Activated CD8-positive, alpha-beta memory T cell treated with anti-CD3 and anti-CD28 coated beads for 24 hours (primary cell): ENCODE measurements around the gene FAM174B.

Source experiments
- DNase-seq: peaks from one replicate; pipeline ENCODE4 v3.0.0-alpha.2; 2020

FAM174B gene

DNA sequence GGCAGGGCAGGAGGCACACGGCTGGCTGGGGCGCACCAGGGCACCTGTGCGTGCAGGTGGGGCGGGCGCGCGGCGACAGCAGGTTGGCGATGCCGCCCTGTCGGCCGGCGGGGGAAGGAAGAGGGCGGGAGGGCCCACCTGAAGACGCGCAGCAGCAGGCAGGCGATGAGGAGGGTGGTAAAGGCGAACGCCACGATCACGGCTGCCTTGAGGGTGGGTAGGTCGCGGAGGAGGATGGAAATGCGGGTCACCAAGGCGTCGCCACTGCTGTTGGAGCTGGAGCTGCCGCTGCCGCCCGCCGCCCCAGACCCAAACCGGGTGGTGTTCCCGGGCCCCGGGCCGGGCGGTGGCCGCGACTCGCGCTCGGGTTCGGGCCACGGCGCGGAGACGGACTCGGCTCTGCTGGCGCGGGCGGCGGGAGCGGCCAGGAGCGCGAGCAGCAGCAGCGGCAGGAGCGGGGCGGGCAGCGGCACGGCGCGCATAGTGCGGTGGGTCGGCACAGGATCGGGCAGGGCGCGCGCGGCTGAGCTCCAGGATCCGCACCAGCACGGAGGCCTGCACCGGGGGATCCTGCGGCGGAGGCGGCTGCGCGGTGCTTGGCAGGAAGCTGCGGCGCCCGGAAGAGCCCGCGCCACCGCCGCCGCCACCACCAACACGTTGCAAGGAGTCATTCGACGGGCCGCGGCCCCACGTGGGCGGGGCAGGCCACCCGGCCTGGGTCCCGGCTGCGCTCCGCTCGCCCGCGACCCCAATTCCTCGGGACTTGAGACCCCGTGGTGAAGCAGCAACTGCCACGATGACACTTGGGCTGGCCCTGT, at the start of gene FAM174B:
Gene FAM174B, minus strand, starts transcription at position 598 of the 818 bp plus-strand sequence.
- peak; percentile 74 for DNase-seq

GRCh38 chr15:92696096-92696495, 40.5 kb upstream of the FAM174B start:
- no peak for DNase-seq

DNA sequence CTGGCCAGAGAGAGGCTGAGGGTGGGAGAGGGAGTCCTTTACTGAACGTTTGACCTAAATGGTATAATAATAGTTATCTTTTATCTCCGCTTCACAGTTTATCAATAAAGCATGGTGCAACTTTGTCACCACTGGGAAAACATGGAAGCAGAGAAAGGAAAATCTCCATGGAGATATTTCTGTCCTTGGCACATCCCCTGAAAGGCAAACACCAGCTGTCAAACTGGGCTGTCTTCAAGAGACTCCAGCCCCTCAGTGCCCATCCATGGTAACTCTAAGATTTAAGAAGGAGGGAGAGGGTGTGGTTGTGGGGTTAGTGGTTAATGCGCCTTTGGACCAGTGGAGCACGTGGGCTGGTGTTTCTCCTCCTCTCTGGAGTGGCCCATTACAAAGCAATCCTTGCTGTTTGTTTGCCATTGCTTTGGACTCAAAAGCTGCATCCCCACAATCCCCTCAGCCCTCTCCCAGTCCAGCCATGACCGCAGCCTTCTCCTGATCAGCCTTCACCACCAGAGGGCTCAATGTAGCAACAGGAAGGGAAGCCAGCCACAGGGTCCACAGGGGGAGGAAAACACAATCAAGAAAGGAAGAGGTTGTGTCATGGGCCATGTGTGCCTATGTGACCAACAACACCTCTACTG, 38.2 kb upstream of the FAM174B start:
- DNase-seq, result no peak

GRCh38 chr15:92690395-92690794, 34.8 kb upstream of the FAM174B start:
- no peak for DNase-seq

- no peak for DNase-seq
These were observed 32.2 kb upstream of the FAM174B start for GRCh38 chr15:92687746-92688145.

GRCh38 chr15:92687195-92687602, 31.6 kb upstream of the FAM174B start:
- no peak for DNase-seq

- DNase-seq, result no peak
These were observed 27.9 kb upstream of the FAM174B start for GRCh38 chr15:92683511-92683834.

- no peak for DNase-seq
These were observed 27.4 kb upstream of the FAM174B start for GRCh38 chr15:92682741-92683510.

DNA sequence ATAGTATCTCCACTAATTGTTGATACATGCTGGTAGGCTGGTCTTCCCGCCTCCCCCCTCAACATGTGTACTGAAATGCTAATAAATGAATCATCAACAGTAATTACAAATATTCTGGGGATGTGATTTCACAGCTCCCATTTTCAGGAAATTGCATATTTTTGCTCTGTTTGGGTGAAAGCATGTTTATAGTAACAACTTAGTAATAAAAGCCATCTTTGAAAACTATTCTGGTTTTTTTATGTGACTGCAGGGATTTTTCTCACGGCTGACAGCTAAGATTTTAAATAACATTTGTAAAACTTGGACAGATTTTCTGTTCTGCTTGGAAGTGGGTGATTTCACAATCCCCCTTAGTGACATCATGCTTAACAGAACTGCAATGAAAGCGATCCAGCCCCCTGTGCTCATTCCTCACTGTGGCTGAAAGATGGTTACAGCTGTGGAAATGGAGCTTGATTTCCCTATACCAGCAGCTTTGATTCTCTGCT, 25.6 kb upstream of the FAM174B start:
- DNase-seq, result no peak

GRCh38 chr15:92677999-92678398, 22.4 kb upstream of the FAM174B start:
- no peak for DNase-seq

- no peak for DNase-seq
These were observed 21.0 kb upstream of the FAM174B start for GRCh38 chr15:92676561-92676960.

- DNase-seq, result no peak
These were observed 19.9 kb upstream of the FAM174B start for GRCh38 chr15:92675485-92675884.

DNA sequence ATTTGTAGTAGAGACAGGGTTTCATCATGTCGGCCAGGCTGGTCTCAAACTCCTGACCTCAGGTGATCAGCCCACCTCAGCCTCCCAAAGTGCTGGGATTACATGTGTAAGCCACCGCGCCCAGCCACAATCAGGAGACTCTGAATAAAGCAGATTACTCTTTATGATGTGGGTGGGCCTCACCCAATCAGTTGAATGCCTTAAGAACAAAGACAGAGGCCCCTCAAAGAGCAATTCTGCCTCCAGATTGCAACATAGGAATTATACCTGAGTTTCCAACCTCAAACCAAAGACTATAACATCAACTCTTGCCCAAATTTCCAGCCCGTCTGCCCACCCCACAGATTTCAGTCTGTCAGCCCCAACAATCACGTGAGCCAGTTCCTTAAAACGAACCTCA, 18.8 kb upstream of the FAM174B start:
- no peak for DNase-seq

GRCh38 chr15:92672102-92672501, 16.5 kb upstream of the FAM174B start:
- DNase-seq, result no peak

- no peak for DNase-seq
These were observed 15.8 kb upstream of the FAM174B start for GRCh38 chr15:92671406-92671805.

GRCh38 chr15:92670621-92671020, 15.0 kb upstream of the FAM174B start:
- DNase-seq, result no peak

DNA sequence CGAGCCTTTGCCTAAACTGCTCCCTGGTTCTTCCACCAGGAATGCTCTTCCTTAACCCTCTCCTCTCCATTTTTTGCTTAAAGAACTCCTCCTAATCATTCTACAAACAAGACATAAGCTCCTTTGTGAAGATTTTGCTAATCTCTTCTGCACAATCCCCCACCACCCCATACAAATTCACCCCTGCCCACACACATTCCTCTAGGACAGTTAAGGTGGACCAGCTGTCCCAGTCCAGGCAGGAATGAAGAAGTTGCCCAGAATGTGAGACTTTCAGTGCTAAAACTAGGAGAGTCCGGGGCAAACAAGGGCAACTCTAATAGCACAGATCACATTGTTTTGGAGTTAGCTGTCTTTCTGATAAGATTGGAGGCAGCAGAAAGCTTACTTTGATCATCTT, 13.9 kb upstream of the FAM174B start:
- no peak for DNase-seq

DNA sequence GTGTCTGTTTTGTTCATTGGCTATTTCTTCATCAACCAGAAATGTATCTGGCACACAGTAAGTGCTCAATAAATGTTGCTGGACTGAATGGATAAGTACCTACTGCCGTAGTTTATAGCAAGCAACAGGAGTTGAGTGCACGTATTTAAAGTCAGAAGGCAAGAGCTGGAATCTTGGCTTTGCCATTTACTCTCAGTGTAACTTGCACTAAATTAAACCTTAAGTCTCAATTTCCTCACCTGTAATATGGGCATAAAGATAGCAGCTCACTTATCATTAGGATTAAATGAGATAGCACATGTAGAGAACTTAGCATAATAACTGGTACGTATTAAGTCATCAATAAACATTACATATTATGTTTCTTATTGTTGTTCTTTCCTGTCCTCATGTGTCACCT, 13.0 kb upstream of the FAM174B start:
- no peak for DNase-seq

- no peak for DNase-seq
These were observed 12.5 kb upstream of the FAM174B start for GRCh38 chr15:92667970-92668485.

DNA sequence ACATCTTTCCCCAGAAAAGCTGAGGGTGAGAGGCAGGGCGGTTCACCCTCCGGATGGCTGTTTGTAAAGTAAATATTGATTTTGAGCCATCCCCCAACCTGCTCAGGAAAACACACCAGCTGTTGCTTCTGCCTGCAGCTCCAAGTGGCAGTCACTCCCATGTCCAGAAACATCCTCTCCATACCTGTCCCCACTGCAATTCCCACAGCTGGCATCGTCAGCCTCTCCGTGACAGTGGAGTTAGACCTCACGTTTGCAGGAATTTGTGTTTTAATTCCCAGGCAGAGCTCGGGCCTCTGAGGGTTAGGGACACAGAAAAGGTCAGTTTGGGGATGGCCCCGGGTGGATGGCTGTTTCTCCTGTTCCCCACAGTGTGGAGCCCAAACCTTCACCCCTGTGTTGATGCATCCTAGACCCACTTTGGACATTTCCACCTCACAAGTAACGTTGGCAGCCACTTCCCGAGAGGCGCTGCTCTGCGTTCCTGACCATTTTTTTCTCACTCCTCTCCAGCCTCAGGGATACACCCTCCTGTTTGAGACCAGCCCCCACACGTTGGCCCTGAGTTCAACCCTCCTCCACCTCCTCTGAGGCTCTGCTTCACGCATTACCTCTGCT, 11.8 kb upstream of the FAM174B start:
- no peak for DNase-seq

GRCh38 chr15:92666780-92667179, 11.2 kb upstream of the FAM174B start:
- no peak for DNase-seq

DNA sequence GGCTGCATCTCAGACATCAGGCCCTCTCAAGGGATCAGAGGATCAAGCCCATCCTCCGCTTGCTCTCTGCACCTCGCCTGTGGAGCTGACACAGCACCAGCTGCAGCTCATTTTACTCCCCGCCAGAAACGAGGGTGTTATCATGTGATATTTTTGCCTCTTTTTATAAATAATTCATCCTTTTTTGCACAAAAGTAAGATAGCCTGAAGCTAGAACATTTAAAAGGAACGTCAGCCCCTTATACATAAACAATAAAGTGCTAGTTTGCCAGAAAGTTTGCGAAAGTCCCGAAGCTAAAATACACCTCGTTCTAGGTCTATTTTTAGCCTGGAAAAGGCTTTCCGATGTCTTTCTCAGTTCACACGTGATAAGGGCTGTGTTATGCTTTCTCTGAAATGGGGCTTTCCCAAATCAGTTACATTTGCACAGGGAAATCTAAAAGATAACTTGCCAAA, 9.6 kb upstream of the FAM174B start:
- DNase-seq, result peak; percentile 33
